Skeletal muscle tissue (tissue), 4 donors: Measurements from ENCODE around the gene KDM4C. TPM values are rescaled to one million over a fixed set of nuclear protein-coding genes. Genes with fewer than 3 reads are reported as not detected.
A peak's percentile ranks its signal among the peaks of the same experiment; 100 is the strongest.

Source experiments
- H3K27ac ChIP-seq: one replicate; pipeline ENCODE4 v1.7.0; 2013; ENCODE audit warnings: mild to moderate bottlenecking, low read depth, low read length, inconsistent platforms
- H3K27me3 ChIP-seq, 3 donors: one replicate each; pipeline ENCODE4 v1.7.0; 2013; ENCODE audit warnings: low read length in 3 of 3; ENCODE audit not compliant: control insufficient read depth in 3 of 3, insufficient read depth in 3 of 3
- H3K36me3 ChIP-seq, 3 donors: one replicate each; pipeline ENCODE4 v1.7.0; 2013; ENCODE audit warnings: low read length in 3 of 3; ENCODE audit not compliant: control insufficient read depth in 3 of 3, insufficient read depth in 3 of 3
- H3K4me1 ChIP-seq, 3 donors: one replicate each; pipeline ENCODE4 v1.7.0; 2013; ENCODE audit warnings: low read length in 3 of 3, mild to moderate bottlenecking in 3 of 3; ENCODE audit not compliant: control insufficient read depth in 3 of 3, insufficient read depth in 3 of 3
- H3K4me3 ChIP-seq, 3 donors: one replicate each; pipeline ENCODE4 v1.7.0; 2013; ENCODE audit warnings: low read length in 3 of 3
- H3K9ac ChIP-seq, 3 donors: one replicate each; pipeline ENCODE4 v1.7.0; 2013; ENCODE audit warnings: low read length in 3 of 3, mild to moderate bottlenecking in 3 of 3, moderate library complexity in 2 of 3, low read depth in 1 of 3
- H3K9me3 ChIP-seq, 3 donors: one replicate each; pipeline ENCODE4 v1.7.0; 2013; ENCODE audit warnings: low read length in 3 of 3; ENCODE audit not compliant: control insufficient read depth in 3 of 3
- total RNA-seq: library from RNA; depleted of rRNA; stranded (reverse); fragments of >200 nt; gene quantifications from one replicate; pipeline ENCODE4 v1.2.3, GENCODE V29; 2014
- donor health status: Osteomylitis.

KDM4C gene
- total RNA-seq, 1 donor from 2014 or later: 50.1 TPM

- H3K27me3 ChIP-seq: no peaks in the 10 kb centered on the region
- peak overlapping the region; percentile 96 for H3K27ac ChIP-seq
- peaks cover 41 to 57% (median 45%) of the 10 kb centered on the region in 3 donors for H3K4me1 ChIP-seq
- no peaks in the 10 kb centered on the region for H3K9me3 ChIP-seq
- H3K9ac ChIP-seq: peak overlapping the region; percentile 27 to 84 (median 55)
- peak overlapping the region in 2 of 3 donors; percentile 28 to 37 for H3K4me3 ChIP-seq
- H3K36me3 ChIP-seq: no peaks in the 10 kb centered on the region
Observed at GRCh38 chr9:7148243-7148765, 390.5 kb downstream of the KDM4C start.

DNA sequence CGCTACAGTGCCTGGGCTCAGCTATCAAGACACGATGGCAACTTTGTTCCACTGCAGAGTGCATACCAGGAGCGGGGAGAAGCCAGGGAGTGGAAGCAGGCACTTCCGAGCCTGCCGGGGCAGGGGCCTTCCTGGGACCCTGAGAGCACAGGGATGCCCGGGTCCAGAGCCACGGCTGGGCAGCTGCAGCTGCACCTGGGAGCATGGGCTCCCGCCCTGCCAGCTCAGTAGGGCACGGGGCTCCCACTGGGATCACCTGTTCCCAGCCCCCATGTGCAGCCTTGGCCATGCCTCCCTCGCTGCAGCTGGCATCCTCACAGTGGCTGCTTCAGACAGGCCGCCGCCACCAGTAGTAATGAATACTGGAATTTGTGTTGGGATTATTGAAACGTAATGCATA is 391.5 kb downstream of the KDM4C start:
- Histone ChIP-seq H3K4me1 (peaks cover 41 to 57% (median 49%) of the 10 kb centered on the region in 3 donors), H3K4me3 (peak overlapping the region in 1 of 3 donors; percentile 35), H3K27me3 (no peaks in the 10 kb centered on the region), H3K27ac (peak overlapping the region; percentile 5), H3K9me3 (no peaks in the 10 kb centered on the region), H3K9ac (peak overlapping the region in 2 of 3 donors; percentile 4 to 24), H3K36me3 (no peaks in the 10 kb centered on the region)

DNA sequence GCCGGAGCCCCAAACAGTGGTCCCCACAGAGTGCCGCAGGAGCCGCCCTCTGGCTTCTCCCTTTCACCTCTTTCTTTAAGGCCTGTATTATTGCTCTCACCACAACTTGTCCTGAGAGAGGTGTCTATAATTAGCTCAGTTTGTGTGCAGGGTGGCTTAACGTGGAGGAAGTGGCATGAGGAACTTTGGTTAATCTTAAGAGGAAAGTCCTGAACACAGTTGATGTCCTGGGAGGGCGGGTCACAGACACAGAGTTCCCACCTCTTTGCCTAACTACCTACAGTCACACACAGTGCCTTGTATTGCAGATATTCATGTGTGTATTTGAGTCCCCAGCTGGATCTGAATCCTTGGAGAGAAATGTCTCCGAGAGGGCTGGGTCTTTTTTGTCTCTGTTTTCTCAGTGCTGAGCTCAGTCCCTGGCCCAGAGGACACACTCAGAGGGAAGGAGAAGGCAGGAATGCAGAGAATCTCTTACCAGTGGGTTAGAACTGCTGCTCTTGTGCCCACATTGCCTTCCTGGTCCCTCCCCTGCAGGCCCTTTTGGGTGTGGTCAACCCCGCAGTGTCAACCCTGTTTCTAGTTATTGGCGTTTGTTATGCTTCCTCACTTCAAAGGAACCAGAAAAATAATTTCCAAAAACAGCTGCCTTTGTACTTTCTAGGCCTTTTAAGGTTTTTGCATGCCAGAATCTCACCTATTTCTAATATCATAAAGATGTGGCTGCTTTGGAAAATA is 392.5 kb downstream of the KDM4C start:
- peak overlapping the region in 1 of 3 donors; percentile 34 for H3K9ac ChIP-seq
- H3K4me1 ChIP-seq: peaks cover 36 to 46% (median 39%) of the 10 kb centered on the region in 3 donors
- no peaks in the 10 kb centered on the region for H3K27me3 ChIP-seq
- H3K4me3 ChIP-seq: peak overlapping the region in 1 of 3 donors; percentile 8
- peak overlapping the region; percentile 5 for H3K27ac ChIP-seq
- H3K36me3 ChIP-seq: no peaks in the 10 kb centered on the region
- H3K9me3 ChIP-seq: no peaks in the 10 kb centered on the region

GRCh38 chr9:7153134-7153533 is 395.4 kb downstream of the KDM4C start:
- Histone ChIP-seq H3K9ac (no peak overlapping the region), H3K4me1 (peaks cover 21 to 27% (median 24%) of the 10 kb centered on the region in 3 donors), H3K36me3 (no peaks in the 10 kb centered on the region), H3K4me3 (no peak overlapping the region), H3K27me3 (no peaks in the 10 kb centered on the region), H3K27ac (no peak overlapping the region), H3K9me3 (no peaks in the 10 kb centered on the region)

DNA sequence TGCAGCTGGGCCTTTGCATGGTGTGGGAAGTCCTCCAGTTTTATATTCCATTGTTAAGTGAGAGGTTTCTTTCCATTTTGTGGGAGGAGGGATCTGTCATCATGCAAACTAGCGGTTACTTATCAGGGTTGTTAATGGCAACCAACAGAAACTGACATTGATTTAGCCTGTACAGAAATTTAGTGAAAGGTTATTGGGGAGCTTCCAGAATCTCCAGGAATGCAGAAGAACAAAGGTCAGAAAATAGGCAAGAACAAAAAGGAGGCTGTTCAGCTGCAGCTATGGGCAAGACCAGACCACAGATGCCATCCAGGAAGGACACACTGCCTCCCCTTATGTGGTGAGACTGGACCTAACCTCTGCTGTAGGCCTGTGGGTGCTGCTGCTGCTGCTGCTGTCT is 395.8 kb downstream of the KDM4C start:
- Histone ChIP-seq H3K9ac (no peak overlapping the region), H3K4me3 (no peak overlapping the region), H3K4me1 (peaks cover 17 to 23% (median 20%) of the 10 kb centered on the region in 3 donors), H3K27ac (no peak overlapping the region), H3K27me3 (no peaks in the 10 kb centered on the region), H3K9me3 (no peaks in the 10 kb centered on the region), H3K36me3 (no peaks in the 10 kb centered on the region)

- Histone ChIP-seq H3K4me1 (peaks cover 12 to 18% (median 14%) of the 10 kb centered on the region in 3 donors), H3K4me3 (no peak overlapping the region), H3K9me3 (no peaks in the 10 kb centered on the region), H3K36me3 (no peaks in the 10 kb centered on the region), H3K27ac (no peak overlapping the region), H3K9ac (no peak overlapping the region), H3K27me3 (no peaks in the 10 kb centered on the region)
Observed at GRCh38 chr9:7154003-7154619, 396.3 kb downstream of the KDM4C start.

DNA sequence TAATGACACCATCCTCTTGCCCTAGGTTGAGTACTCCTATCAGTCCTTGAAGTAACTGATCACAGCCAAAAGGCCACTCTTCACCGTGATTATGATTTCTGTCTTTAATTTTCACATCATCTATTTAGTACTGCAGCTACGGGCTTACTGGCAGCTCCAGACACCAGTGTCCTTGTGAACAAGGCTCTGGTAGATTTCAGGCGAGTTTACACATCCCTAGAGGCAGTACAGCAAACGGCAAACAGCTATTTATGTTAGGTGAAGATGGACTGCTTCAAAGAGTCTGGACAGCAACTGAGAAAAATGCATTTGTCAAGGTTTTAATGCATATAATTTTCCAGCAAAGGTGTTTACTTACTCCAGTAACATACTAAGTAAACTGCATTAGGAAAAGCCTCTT is 396.9 kb downstream of the KDM4C start:
- no peaks in the 10 kb centered on the region for H3K36me3 ChIP-seq
- H3K9ac ChIP-seq: no peak overlapping the region
- H3K4me3 ChIP-seq: no peak overlapping the region
- no peak overlapping the region for H3K27ac ChIP-seq
- H3K27me3 ChIP-seq: no peaks in the 10 kb centered on the region
- H3K9me3 ChIP-seq: no peaks in the 10 kb centered on the region
- peaks cover 8 to 12% (median 9%) of the 10 kb centered on the region in 3 donors for H3K4me1 ChIP-seq

GRCh38 chr9:7161469-7161868 is 403.7 kb downstream of the KDM4C start:
- Histone ChIP-seq H3K4me1 (peaks cover 0 to 9% (median 0%) of the 10 kb centered on the region in 3 donors), H3K4me3 (no peak overlapping the region), H3K9ac (no peak overlapping the region), H3K27me3 (no peaks in the 10 kb centered on the region), H3K36me3 (peaks cover 0 to 11% (median 4%) of the 10 kb centered on the region in 3 donors), H3K9me3 (no peaks in the 10 kb centered on the region), H3K27ac (no peak overlapping the region)

DNA sequence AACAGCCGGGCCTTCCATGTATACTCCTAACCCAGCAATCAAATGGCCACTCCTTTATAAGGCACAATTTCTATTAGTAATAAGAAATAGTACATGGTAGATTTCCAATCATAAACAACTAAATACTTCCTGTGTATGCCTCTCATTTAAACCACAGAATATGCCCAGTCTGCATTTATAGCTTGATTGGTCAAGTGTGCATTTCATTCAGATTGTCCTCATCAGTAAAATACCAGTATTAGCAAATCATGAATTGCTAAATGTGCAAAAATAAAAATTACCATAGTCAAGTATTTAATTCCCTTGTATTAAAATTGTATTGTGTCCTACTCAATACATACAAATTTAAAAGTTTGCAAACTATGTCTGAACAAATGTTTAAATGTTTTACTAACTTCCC is 406.2 kb downstream of the KDM4C start:
- Histone ChIP-seq H3K36me3 (peaks cover 0 to 11% (median 4%) of the 10 kb centered on the region in 3 donors), H3K4me3 (no peak overlapping the region), H3K27ac (no peak overlapping the region), H3K9ac (no peak overlapping the region), H3K9me3 (no peaks in the 10 kb centered on the region), H3K4me1 (peaks cover 0 to 9% (median 0%) of the 10 kb centered on the region in 3 donors), H3K27me3 (no peaks in the 10 kb centered on the region)
